ENCODE data around the gene OCSTAMP. TPM values are rescaled to one million over a fixed set of nuclear protein-coding genes. Genes with fewer than 3 reads are reported as not detected.

Gene OCSTAMP
- total RNA-seq, 4 donors from 2014 or later: not detected

DNA sequence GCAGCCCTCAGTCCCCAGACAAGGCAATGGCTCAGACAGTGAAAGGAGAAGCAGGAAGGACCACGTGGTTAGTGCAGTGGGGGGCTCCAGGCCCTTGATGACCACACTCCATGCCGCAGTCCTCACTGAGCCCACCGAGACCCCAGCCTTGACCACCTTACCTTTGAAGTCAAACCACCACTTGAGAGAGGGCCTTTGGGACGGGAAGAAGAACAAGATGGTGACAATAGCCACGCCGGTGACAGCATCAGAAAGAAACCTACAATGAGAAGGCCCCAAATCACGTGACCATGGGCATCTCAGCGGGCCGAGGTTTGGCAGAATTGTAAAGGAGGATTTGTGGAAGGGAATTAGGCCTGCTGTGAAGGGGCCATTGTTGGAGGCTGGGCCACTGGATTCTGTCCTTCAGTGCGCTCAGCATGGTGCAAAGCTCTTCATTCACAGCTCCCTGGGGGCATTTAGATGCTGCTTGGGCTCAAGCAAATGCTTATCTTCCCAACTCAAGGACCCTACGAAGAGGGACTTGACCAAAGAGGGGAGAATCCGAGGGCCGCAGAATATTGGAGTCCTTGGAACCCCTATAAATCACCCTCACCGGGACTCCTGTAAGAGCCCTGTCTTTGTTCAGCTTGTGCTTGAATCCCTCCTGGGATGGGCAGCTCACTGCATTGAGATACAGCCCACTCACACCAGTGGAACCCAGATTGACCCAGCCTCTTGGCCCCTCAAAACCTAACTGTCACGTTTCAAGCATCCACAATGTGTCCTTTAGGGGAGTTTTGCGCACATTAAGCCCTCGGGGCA lies 33.2 kb upstream of the OCSTAMP start:
- 64% methylated on average over 17 of the region's 17 CpGs for whole genome bisulfite sequencing, 2 donors
- Histone ChIP-seq H3K4me3 (no peak overlapping the region), H3K4me1 (no peaks in the 10 kb centered on the region), H3K27ac (no peak overlapping the region), H3K27me3 (no peaks in the 10 kb centered on the region), H3K9me3 (no peaks in the 10 kb centered on the region), H3K36me3 (peaks cover 0 to 9% (median 0%) of the 10 kb centered on the region in 3 donors)
- no peak for DNase-seq (ENCODE audit: low spot score in 2 of 2)
- TF ChIP-seq EP300 (IDR thresholded peaks at IDR 0.05) (no peak), POLR2A (IDR thresholded peaks at IDR 0.05) (no peak)
- TF ChIP-seq, protein P1, sequence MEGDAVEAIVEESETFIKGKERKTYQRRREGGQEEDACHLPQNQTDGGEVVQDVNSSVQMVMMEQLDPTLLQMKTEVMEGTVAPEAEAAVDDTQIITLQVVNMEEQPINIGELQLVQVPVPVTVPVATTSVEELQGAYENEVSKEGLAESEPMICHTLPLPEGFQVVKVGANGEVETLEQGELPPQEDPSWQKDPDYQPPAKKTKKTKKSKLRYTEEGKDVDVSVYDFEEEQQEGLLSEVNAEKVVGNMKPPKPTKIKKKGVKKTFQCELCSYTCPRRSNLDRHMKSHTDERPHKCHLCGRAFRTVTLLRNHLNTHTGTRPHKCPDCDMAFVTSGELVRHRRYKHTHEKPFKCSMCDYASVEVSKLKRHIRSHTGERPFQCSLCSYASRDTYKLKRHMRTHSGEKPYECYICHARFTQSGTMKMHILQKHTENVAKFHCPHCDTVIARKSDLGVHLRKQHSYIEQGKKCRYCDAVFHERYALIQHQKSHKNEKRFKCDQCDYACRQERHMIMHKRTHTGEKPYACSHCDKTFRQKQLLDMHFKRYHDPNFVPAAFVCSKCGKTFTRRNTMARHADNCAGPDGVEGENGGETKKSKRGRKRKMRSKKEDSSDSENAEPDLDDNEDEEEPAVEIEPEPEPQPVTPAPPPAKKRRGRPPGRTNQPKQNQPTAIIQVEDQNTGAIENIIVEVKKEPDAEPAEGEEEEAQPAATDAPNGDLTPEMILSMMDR (IDR thresholded peaks at IDR 0.05): no peak

DNA sequence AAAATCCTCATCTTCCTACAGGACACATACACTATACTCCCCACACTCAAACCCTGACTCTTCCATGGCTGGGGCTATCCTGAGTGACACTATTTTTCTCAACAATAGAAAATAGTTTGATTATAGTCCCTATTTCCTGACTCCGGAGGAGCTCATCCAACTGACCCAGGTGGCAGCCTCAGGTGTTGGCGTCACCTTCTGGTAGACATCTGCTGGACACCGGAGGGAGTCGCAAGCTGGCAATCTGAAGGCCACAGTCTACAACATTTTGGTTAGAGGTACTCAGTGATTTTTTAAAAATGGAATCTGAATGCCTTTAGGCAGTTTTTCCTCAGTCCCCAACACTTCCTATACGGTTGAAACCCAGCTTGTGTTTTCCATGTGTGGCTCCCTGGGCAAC lies 32.2 kb upstream of the OCSTAMP start:
- Histone ChIP-seq H3K27me3 (no peaks in the 10 kb centered on the region), H3K9me3 (no peaks in the 10 kb centered on the region), H3K36me3 (no peaks in the 10 kb centered on the region), H3K4me3 (no peak overlapping the region), H3K4me1 (no peaks in the 10 kb centered on the region), H3K27ac (no peak overlapping the region)
- no peak for DNase-seq (ENCODE audit: low spot score in 2 of 2)
- TF ChIP-seq, protein P1 (IDR thresholded peaks at IDR 0.05): no peak
- no peak for TF ChIP-seq POLR2A (IDR thresholded peaks at IDR 0.05)
- no peak for TF ChIP-seq EP300 (IDR thresholded peaks at IDR 0.05)
- 88 to 93% methylated on average over 5 of the region's 5 CpGs for WGBS, 2 donors

DNA sequence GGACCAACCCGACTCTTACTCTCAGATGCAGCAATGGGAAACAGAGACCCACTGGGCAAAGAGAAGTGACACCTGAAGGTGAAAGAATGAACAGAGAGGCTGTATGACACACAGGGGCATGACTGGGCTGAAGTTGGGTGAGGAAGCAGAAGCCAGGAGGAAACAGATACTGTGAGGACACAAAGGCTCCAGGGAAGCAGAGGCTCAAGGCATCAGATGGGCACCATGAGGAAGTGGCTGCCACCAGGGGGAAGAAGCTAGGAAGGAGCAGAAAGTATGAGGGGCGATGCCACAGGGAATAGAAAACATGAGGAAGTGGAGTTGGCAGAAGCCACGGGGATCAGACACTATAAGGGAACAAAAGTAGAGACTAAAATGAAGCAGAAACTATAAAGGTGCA lies 30.9 kb upstream of the OCSTAMP start:
- no peaks in the 10 kb centered on the region for H3K9me3 ChIP-seq
- TF ChIP-seq EP300 (IDR thresholded peaks at IDR 0.05) (no peak), POLR2A (IDR thresholded peaks at IDR 0.05) (no peak)
- TF ChIP-seq, protein P1 (IDR thresholded peaks at IDR 0.05): no peak
- DNase-seq (ENCODE audit: low spot score in 2 of 2): no peak
- 80 to 83% methylated on average over 3 of the region's 3 CpGs for WGBS, 2 donors
- no peaks in the 10 kb centered on the region for H3K36me3 ChIP-seq
- peaks cover 0 to 6% (median under 1%) of the 10 kb centered on the region in 4 donors for H3K4me1 ChIP-seq
- H3K27ac ChIP-seq: no peak overlapping the region
- H3K4me3 ChIP-seq: no peak overlapping the region
- no peaks in the 10 kb centered on the region for H3K27me3 ChIP-seq

DNA sequence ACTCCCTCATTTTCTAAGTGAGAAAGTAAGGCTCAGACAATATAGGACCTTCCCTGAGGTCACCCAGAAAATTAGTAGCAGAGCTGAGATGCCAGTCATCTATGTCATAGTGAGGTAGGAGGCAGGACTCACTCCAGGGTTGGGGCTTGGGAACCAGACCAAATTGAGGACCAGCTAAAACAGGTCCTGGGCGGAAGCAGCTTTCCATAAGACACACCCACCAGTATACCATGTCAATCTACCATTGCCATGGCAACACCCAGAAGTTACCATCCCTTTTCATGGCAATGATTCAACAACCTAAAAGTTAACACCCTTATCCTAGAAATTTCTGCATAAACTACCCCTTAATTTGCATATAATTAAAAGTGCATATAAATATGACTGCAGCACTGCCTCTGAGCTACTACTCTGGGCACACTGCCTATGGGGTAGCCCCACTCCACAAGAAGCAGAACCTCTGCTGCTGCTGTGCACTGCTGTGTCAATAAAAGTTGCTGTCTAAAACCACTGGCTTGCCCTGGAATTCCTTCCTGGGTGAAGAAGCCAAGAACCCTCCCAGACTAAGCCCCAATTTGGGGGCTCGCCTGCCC lies 30.3 kb upstream of the OCSTAMP start:
- H3K9me3 ChIP-seq: no peaks in the 10 kb centered on the region
- no peaks in the 10 kb centered on the region for H3K36me3 ChIP-seq
- H3K27me3 ChIP-seq: no peaks in the 10 kb centered on the region
- H3K4me3 ChIP-seq: no peak overlapping the region
- TF ChIP-seq POLR2A (IDR thresholded peaks at IDR 0.05) (no peak), EP300 (IDR thresholded peaks at IDR 0.05) (no peak)
- TF ChIP-seq, protein P1 (IDR thresholded peaks at IDR 0.05): no peak
- H3K4me1 ChIP-seq: peaks cover 0 to 12% (median 3%) of the 10 kb centered on the region in 4 donors
- WGBS, 2 donors: 89 to 97% methylated on average over 2 of the region's 2 CpGs
- DNase-seq (ENCODE audit: low spot score in 2 of 2): no peak
- no peak overlapping the region for H3K27ac ChIP-seq

DNA sequence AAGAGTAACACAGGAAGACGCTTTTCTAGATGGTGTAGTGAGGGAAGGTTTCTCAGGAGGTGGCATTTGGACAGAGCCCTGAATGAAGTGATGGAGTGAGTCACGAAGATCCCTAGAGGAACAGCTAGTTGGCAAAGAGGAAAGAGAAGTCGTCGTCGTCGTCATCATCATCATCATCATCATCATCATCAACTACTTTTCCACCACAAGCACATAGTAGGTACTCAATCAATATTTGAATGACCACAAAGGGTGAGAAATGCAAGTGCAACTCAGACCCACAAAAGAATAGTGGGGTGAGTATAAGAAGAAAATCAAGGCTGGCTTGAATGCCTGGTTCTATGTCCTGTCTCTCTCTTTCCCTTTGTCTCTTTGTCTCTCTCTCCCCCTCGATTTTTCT lies 28.3 kb upstream of the OCSTAMP start:
- no peaks in the 10 kb centered on the region for H3K27me3 ChIP-seq
- no peak for DNase-seq (ENCODE audit: low spot score in 2 of 2)

More for the DNA sequence above, 28.3 kb upstream of the OCSTAMP start:
- H3K27ac ChIP-seq: no peak overlapping the region
- no peaks in the 10 kb centered on the region for H3K36me3 ChIP-seq
- TF ChIP-seq POLR2A (IDR thresholded peaks at IDR 0.05) (no peak), EP300 (IDR thresholded peaks at IDR 0.05) (no peak)
- TF ChIP-seq, protein P1 (IDR thresholded peaks at IDR 0.05): no peak
- H3K4me3 ChIP-seq: no peak overlapping the region
- WGBS, 2 donors: 83 to 85% methylated on average over 7 of the region's 7 CpGs
- H3K4me1 ChIP-seq: peaks cover 0 to 31% (median 3%) of the 10 kb centered on the region in 4 donors
- no peaks in the 10 kb centered on the region for H3K9me3 ChIP-seq

Measured in tibial nerve (tissue), 4 donors.